Suprapubic skin (tissue), 4 donors: ENCODE data around the gene TOP1. TPM values are rescaled to one million over a fixed set of nuclear protein-coding genes. Genes with fewer than 3 reads are reported as not detected.

Experiments
- DNase-seq, 2 donors: peaks; one replicate each; pipeline ENCODE4 v3.0.0-alpha.2; 2019; ENCODE audit warnings: low spot score in 2 of 2
- H3K27ac ChIP-seq: fragments of 200-600 bp; sonication (generic); one replicate; pipeline ENCODE4 v1.5.1; 2019
- H3K27me3 ChIP-seq: fragments of 200-600 bp; sonication (generic); one replicate; pipeline ENCODE4 v1.5.1; 2019
- H3K36me3 ChIP-seq: fragments of 200-600 bp; sonication (generic); one replicate; pipeline ENCODE4 v1.5.1; 2019
- H3K4me1 ChIP-seq: fragments of 200-600 bp; sonication (generic); one replicate; pipeline ENCODE4 v1.5.1; 2019
- H3K4me3 ChIP-seq: fragments of 200-600 bp; sonication (generic); one replicate; pipeline ENCODE4 v1.5.1; 2019; ENCODE audit warnings: mild to moderate bottlenecking
- H3K9me3 ChIP-seq: fragments of 200-600 bp; sonication (generic); one replicate; pipeline ENCODE4 v1.5.1; 2019
- CTCF ChIP-seq, 2 donors: fragments of 200-600 bp in 1 of 2; fragments of 450-650 bp in 1 of 2; sonication (generic) in 1 of 2; IDR thresholded peaks; one replicate each; pipeline ENCODE4 v1.5.1; 2016 to 2019; ENCODE audit warnings: antibody characterized with exemption in 2 of 2, mild to moderate bottlenecking in 1 of 2, moderate library complexity in 1 of 2
- EP300 ChIP-seq: sonication (generic); formaldehyde crosslinking; IDR thresholded peaks from one replicate; pipeline ENCODE4 v1.6.1; 2017; ENCODE audit warnings: antibody characterized with exemption
- POLR2A ChIP-seq, 2 donors: fragments of 450-650 bp; IDR thresholded peaks; one replicate each; pipeline ENCODE4 v1.6.1; 2017; ENCODE audit warnings: antibody characterized with exemption in 2 of 2, mild to moderate bottlenecking in 2 of 2, moderate library complexity in 2 of 2
- POLR2AphosphoS5 ChIP-seq, 3 donors: sonication (generic); formaldehyde crosslinking; IDR thresholded peaks; one replicate each; pipeline ENCODE4 v1.6.1; 2017; ENCODE audit warnings: antibody characterized with exemption in 3 of 3
- WGBS: methylation state at CpG from one replicate; pipeline ENCODE4 v1.1.5; 2018; 5-methylcytosine and 5-hydroxymethylcytosine counted together
- total RNA-seq, 4 donors: library from RNA; depleted of rRNA; stranded (reverse); fragments of >200 nt; gene quantifications; one replicate each; pipeline ENCODE4 v1.1.0, GENCODE V29; 2016

The TOP1 gene
- total RNA-seq, 4 donors from 2014 or later = 25.8 to 32.6 (median 32.0) TPM

GRCh38 chr20:41118632-41119031 lies 90.0 kb downstream of the TOP1 start:
- no peak for DNase-seq
- Histone ChIP-seq H3K4me1 (no peaks in the 10 kb centered on the region), H3K9me3 (no peaks in the 10 kb centered on the region), H3K27ac (no peak overlapping the region), H3K4me3 (no peak overlapping the region), H3K27me3 (no peaks in the 10 kb centered on the region), H3K36me3 (peaks cover 99% of the 10 kb centered on the region)
- TF ChIP-seq POLR2A (IDR thresholded peaks at IDR 0.05) (no peak), POLR2AphosphoS5 (IDR thresholded peaks at IDR 0.05) (no peak), EP300 (no peak), CTCF (IDR thresholded peaks at IDR 0.05) (no peak)
- 55% methylated on average over 3 of the region's 3 CpGs for WGBS

GRCh38 chr20:41119614-41120561 lies 91.3 kb downstream of the TOP1 start:
- 69% methylated on average over 7 of the region's 7 CpGs for WGBS
- H3K27me3 ChIP-seq = no peaks in the 10 kb centered on the region
- no peaks in the 10 kb centered on the region for H3K9me3 ChIP-seq
- no peaks in the 10 kb centered on the region for H3K4me1 ChIP-seq
- no peak for DNase-seq
- H3K4me3 ChIP-seq = no peak overlapping the region
- H3K27ac ChIP-seq = no peak overlapping the region
- H3K36me3 ChIP-seq = peaks cover 99% of the 10 kb centered on the region
- TF ChIP-seq CTCF (IDR thresholded peaks at IDR 0.05) = no peak
- TF ChIP-seq POLR2AphosphoS5 (IDR thresholded peaks at IDR 0.05) = no peak
- no peak for TF ChIP-seq POLR2A (IDR thresholded peaks at IDR 0.05)
- TF ChIP-seq EP300 = no peak

- Histone ChIP-seq H3K27ac (no peak overlapping the region), H3K27me3 (no peaks in the 10 kb centered on the region), H3K4me3 (no peak overlapping the region), H3K36me3 (peaks cover 95% of the 10 kb centered on the region), H3K4me1 (no peaks in the 10 kb centered on the region), H3K9me3 (no peaks in the 10 kb centered on the region)
- 77% methylated on average over 3 of the region's 3 CpGs for WGBS
- no peak for TF ChIP-seq CTCF (IDR thresholded peaks at IDR 0.05)
- no peak for TF ChIP-seq EP300
- no peak for TF ChIP-seq POLR2AphosphoS5 (IDR thresholded peaks at IDR 0.05)
- no peak for TF ChIP-seq POLR2A (IDR thresholded peaks at IDR 0.05)
- DNase-seq = no peak
Observed at GRCh38 chr20:41121399-41121798, 92.8 kb downstream of the TOP1 start.

- WGBS = 87% methylated on average over 6 of the region's 6 CpGs
- Histone ChIP-seq H3K9me3 (no peaks in the 10 kb centered on the region), H3K4me1 (no peaks in the 10 kb centered on the region), H3K36me3 (peaks cover 74% of the 10 kb centered on the region), H3K27ac (no peak overlapping the region), H3K4me3 (no peak overlapping the region), H3K27me3 (no peaks in the 10 kb centered on the region)
- TF ChIP-seq EP300 (no peak), POLR2A (IDR thresholded peaks at IDR 0.05) (no peak), CTCF (IDR thresholded peaks at IDR 0.05) (no peak), POLR2AphosphoS5 (IDR thresholded peaks at IDR 0.05) (no peak)
- no peak for DNase-seq
Observed at GRCh38 chr20:41123631-41124030, 95.0 kb downstream of the TOP1 start.

GRCh38 chr20:41124451-41125094 lies 96.0 kb downstream of the TOP1 start:
- Histone ChIP-seq H3K27me3 (no peaks in the 10 kb centered on the region), H3K27ac (no peak overlapping the region), H3K4me1 (no peaks in the 10 kb centered on the region), H3K36me3 (peaks cover 65% of the 10 kb centered on the region), H3K9me3 (no peaks in the 10 kb centered on the region), H3K4me3 (no peak overlapping the region)
- DNase-seq = no peak
- no peak for TF ChIP-seq POLR2A (IDR thresholded peaks at IDR 0.05)
- no peak for TF ChIP-seq EP300
- TF ChIP-seq CTCF (IDR thresholded peaks at IDR 0.05) = no peak
- WGBS = 80% methylated on average over 3 of the region's 3 CpGs
